Muscle layer of colon (tissue), 2 donors: Measurements from ENCODE around the gene CLEC16A.
A peak's percentile ranks its signal among the peaks of the same experiment; 100 is the strongest.

Experiments
- H3K27ac ChIP-seq: one replicate; pipeline ENCODE4 v1.7.0; 2013; ENCODE audit warnings: low read depth, mild to moderate bottlenecking, low read length, moderate library complexity
- H3K27me3 ChIP-seq, 2 donors: one replicate each; pipeline ENCODE4 v1.7.0; 2013; ENCODE audit warnings: low read length in 2 of 2, mild to moderate bottlenecking in 2 of 2; ENCODE audit not compliant: insufficient read depth in 2 of 2, control insufficient read depth in 1 of 2
- H3K36me3 ChIP-seq: one replicate; pipeline ENCODE4 v1.7.0; 2013; ENCODE audit warnings: mild to moderate bottlenecking, low read length; ENCODE audit not compliant: insufficient read depth
- H3K4me1 ChIP-seq: one replicate; pipeline ENCODE4 v1.7.0; 2013; ENCODE audit warnings: mild to moderate bottlenecking, low read length; ENCODE audit not compliant: insufficient read depth
- H3K4me3 ChIP-seq, 2 donors: one replicate each; pipeline ENCODE4 v1.7.0; 2013; ENCODE audit warnings: low read length in 2 of 2, low read depth in 1 of 2, mild to moderate bottlenecking in 1 of 2, moderate library complexity in 1 of 2
- H3K9ac ChIP-seq: one replicate; pipeline ENCODE4 v1.7.0; 2013; ENCODE audit warnings: low read length
- H3K9me3 ChIP-seq: one replicate; pipeline ENCODE4 v1.7.0; 2013; ENCODE audit warnings: mild to moderate bottlenecking, low read length
- donor health status: abdominal sarcoma.
- donor health status: Adenocarcinoma of cecum.

The CLEC16A gene

DNA sequence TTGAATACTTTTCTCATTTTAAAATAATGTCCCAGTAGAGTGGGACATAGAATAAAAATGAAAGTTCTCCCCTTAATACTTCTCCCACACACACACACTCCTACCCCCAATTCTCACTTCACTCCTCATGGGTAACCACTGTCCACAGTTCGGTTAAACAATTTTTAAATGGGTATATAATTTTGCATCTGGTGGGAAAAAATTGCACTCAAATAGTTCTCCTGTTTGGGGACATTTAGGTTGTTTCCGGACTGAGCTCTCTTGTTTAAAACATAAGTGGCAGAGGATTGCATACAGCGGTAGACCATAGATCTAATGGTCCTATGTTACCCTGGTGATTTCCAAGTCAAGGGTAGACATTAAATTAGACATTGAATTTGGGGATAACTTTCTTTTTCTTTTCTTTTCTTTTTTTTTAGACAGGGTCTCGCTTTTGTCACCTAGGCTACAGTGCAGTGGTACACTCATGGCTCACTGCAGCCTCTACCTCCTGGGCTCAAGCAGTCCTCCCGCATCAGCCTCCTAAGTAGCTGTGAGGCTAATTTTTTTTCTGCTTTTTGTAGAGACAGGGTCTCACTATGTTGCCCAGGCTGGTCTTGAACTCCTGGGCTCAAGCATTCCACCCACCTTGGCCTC lies 173.3 kb downstream of the CLEC16A start:
- no peak overlapping the region for H3K27ac ChIP-seq
- H3K9ac ChIP-seq, result no peak overlapping the region
- peaks cover 11% of the 10 kb centered on the region for H3K4me1 ChIP-seq
- H3K27me3 ChIP-seq, result no peaks in the 10 kb centered on the region
- H3K36me3 ChIP-seq, result no peaks in the 10 kb centered on the region
- H3K9me3 ChIP-seq, result no peaks in the 10 kb centered on the region
- H3K4me3 ChIP-seq, result no peak overlapping the region

DNA sequence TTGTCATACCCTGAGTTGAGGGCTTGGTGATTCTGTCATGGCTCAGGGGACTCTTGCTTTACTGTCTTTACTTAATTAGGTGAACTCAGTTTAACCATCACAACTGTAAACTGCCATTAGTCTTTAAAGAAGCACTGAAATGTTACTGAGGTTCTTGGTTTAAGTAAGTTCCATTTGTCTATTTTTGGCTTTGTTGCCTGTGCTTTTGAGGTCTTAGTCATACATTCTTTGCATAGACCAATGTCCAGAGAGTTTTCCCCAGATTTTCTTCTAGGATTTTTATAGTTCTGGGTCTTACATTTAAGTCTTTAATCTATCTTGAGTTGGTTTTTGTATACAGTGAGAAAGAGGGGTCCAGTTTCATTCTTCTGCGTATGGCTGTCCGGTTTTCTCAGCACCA lies 174.1 kb downstream of the CLEC16A start:
- peaks cover 5% of the 10 kb centered on the region for H3K36me3 ChIP-seq
- no peaks in the 10 kb centered on the region for H3K27me3 ChIP-seq
- H3K4me1 ChIP-seq, result peaks cover 7% of the 10 kb centered on the region
- H3K27ac ChIP-seq, result no peak overlapping the region
- no peaks in the 10 kb centered on the region for H3K9me3 ChIP-seq
- no peak overlapping the region for H3K4me3 ChIP-seq
- H3K9ac ChIP-seq, result no peak overlapping the region

DNA sequence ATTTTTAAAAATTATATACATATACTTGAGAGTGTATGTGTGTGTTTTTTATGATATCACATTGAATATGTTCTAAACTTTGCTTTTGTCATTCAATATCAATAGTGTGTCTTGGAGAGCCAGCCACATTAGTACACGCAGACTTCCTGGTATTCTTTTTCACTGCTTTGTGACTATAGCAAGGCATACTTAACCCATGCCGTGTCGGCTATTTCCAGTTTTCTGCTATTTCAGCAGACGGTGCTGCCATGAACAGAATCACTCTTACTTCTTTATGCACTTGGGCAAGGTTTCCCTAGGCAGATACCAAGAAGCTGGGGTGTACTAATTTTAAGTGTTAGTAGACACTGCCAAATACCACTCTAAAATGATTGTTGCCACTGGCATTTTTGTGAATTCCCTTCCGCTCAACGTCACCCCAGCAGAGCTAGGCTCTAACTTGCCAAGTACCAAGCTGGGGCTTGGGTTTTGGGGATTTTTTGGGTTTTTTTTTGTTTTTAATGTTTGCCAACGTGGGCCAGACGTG lies 176.8 kb downstream of the CLEC16A start:
- Histone ChIP-seq H3K4me1 (peaks cover 6% of the 10 kb centered on the region), H3K9ac (no peak overlapping the region), H3K27ac (no peak overlapping the region), H3K4me3 (no peak overlapping the region), H3K27me3 (no peaks in the 10 kb centered on the region), H3K36me3 (peaks cover 16% of the 10 kb centered on the region), H3K9me3 (no peaks in the 10 kb centered on the region)

- Histone ChIP-seq H3K36me3 (peaks cover 16% of the 10 kb centered on the region), H3K4me3 (no peak overlapping the region), H3K27me3 (no peaks in the 10 kb centered on the region), H3K4me1 (peaks cover 6% of the 10 kb centered on the region), H3K9ac (no peak overlapping the region), H3K9me3 (no peaks in the 10 kb centered on the region), H3K27ac (no peak overlapping the region)
These were observed 177.7 kb downstream of the CLEC16A start for GRCh38 chr16:11121914-11122692.

DNA sequence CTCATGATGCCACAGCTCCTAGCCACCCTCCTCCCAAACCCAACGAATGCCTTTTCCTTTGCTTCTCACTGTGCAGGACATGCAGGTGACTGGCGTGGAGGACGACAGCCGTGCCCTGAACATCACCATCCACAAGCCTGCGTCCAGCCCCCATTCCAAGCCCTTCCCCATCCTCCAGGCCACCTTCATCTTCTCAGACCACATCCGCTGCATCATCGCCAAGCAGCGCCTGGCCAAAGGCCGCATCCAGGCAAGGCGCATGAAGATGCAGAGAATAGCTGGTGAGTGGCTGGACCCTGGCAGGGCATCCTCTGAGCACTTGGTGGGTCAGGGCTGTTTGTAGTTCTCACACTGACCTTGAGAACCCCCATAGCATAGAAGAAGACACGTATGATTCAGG lies 179.3 kb downstream of the CLEC16A start:
- Histone ChIP-seq H3K27me3 (no peaks in the 10 kb centered on the region), H3K4me3 (no peak overlapping the region), H3K9me3 (no peaks in the 10 kb centered on the region), H3K4me1 (peaks cover 18% of the 10 kb centered on the region), H3K36me3 (peaks cover 16% of the 10 kb centered on the region), H3K9ac (no peak overlapping the region), H3K27ac (no peak overlapping the region)

- H3K36me3 ChIP-seq, result peaks cover 16% of the 10 kb centered on the region
- H3K27me3 ChIP-seq, result no peaks in the 10 kb centered on the region
- H3K4me1 ChIP-seq, result peaks cover 39% of the 10 kb centered on the region
- no peak overlapping the region for H3K9ac ChIP-seq
- no peak overlapping the region for H3K4me3 ChIP-seq
- no peaks in the 10 kb centered on the region for H3K9me3 ChIP-seq
- H3K27ac ChIP-seq, result no peak overlapping the region
These were observed 181.6 kb downstream of the CLEC16A start for GRCh38 chr16:11125936-11126335.

- Histone ChIP-seq H3K4me3 (no peak overlapping the region), H3K9ac (no peak overlapping the region), H3K27me3 (no peaks in the 10 kb centered on the region), H3K27ac (no peak overlapping the region), H3K9me3 (no peaks in the 10 kb centered on the region), H3K4me1 (peaks cover 44% of the 10 kb centered on the region), H3K36me3 (peaks cover 16% of the 10 kb centered on the region)
These were observed 182.2 kb downstream of the CLEC16A start for GRCh38 chr16:11126399-11127054.

- Histone ChIP-seq H3K9ac (no peak overlapping the region), H3K36me3 (peaks cover 16% of the 10 kb centered on the region), H3K4me1 (peaks cover 48% of the 10 kb centered on the region), H3K4me3 (no peak overlapping the region), H3K27ac (peak overlapping the region; percentile 76), H3K27me3 (no peaks in the 10 kb centered on the region), H3K9me3 (no peaks in the 10 kb centered on the region)
These were observed 183.3 kb downstream of the CLEC16A start for GRCh38 chr16:11127610-11128195.

DNA sequence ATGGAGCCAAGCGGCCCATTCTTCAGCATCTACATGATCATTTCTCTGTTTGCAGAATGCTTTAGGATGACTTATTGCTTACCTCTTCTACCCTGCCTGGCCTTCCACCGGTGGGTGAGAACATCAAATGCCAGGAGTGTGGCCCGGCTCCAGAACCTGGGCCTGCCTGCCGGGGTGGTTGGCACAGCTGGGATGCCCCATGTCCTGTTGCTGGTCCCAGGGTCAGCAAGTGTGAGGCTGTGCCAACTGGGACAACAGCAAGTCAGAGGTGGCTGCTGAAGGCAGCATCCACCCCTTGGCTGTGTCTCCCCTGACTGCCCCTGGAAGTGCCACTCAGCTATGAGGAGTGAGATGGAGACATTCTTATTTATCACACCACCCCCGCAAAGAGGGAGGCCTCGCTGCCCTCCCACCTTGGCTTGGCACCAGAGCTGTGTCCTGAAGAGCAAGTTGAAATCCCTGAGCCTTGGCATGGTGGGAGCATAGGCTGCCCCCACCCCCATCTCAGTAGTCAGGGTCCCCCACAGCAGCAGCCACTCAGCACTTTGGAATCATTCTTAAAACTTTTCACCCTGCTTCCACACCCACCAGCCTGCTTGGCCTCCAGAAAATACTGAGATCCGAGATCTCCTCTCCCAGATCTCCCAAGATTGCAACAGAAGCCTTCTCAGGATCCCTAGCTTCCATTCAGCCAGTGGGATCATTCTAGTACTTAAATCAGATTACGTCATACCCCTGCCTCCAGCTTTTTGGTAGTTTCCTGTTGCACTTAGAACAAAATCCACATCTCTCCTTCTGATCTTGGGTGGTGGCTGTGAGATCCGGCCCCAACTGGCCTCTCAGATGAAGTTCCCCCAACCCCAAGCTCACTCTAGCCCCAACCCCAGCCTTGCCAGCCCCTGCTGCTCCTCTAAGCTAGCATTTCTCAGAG lies 184.1 kb downstream of the CLEC16A start:
- no peaks in the 10 kb centered on the region for H3K27me3 ChIP-seq
- peak overlapping the region; percentile 76 for H3K27ac ChIP-seq
- H3K9ac ChIP-seq, result no peak overlapping the region
- H3K9me3 ChIP-seq, result no peaks in the 10 kb centered on the region
- H3K4me3 ChIP-seq, result no peak overlapping the region
- peaks cover 11% of the 10 kb centered on the region for H3K36me3 ChIP-seq
- peaks cover 55% of the 10 kb centered on the region for H3K4me1 ChIP-seq

DNA sequence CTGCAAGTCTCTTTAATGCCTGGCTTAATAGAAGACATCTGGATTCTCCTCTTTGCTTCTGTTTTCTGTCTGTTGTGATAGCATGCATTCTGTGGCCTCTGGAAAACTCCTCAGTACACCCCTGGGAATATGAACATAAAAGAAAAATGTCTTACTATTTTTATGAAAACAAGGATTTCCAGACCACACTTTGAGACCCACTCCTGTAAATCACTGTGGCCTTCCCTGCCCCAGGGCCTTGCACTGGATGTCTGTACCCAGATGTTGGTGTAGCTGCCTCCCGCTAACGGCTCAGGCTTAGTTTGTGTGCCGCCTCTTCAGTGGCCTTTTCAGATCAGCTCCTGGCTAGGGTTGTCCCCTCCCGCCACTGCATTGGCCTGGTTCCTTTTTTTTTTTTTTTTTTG lies 185.0 kb downstream of the CLEC16A start:
- Histone ChIP-seq H3K4me1 (peaks cover 63% of the 10 kb centered on the region), H3K9ac (no peak overlapping the region), H3K27ac (peak overlapping the region; percentile 40), H3K9me3 (no peaks in the 10 kb centered on the region), H3K27me3 (no peaks in the 10 kb centered on the region), H3K4me3 (no peak overlapping the region), H3K36me3 (peaks cover 2% of the 10 kb centered on the region)
